GM18508 (cell line): ENCODE measurements around the gene BBOX1.
"Not testable (repeated sequence)": the region's sequence is repeated elsewhere in the genome, so short reads cannot be mapped to it uniquely, and the experiment has no call there.

Source experiments
- ATAC-seq: cut with Tn5 transposase; IDR thresholded peaks from one replicate; pipeline ENCODE4 v1.9.1; 2021; ENCODE audit warnings: moderate number of reproducible peaks; ENCODE audit not compliant: insufficient read depth, unreplicated experiment

Gene BBOX1, protein sequence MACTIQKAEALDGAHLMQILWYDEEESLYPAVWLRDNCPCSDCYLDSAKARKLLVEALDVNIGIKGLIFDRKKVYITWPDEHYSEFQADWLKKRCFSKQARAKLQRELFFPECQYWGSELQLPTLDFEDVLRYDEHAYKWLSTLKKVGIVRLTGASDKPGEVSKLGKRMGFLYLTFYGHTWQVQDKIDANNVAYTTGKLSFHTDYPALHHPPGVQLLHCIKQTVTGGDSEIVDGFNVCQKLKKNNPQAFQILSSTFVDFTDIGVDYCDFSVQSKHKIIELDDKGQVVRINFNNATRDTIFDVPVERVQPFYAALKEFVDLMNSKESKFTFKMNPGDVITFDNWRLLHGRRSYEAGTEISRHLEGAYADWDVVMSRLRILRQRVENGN

DNA sequence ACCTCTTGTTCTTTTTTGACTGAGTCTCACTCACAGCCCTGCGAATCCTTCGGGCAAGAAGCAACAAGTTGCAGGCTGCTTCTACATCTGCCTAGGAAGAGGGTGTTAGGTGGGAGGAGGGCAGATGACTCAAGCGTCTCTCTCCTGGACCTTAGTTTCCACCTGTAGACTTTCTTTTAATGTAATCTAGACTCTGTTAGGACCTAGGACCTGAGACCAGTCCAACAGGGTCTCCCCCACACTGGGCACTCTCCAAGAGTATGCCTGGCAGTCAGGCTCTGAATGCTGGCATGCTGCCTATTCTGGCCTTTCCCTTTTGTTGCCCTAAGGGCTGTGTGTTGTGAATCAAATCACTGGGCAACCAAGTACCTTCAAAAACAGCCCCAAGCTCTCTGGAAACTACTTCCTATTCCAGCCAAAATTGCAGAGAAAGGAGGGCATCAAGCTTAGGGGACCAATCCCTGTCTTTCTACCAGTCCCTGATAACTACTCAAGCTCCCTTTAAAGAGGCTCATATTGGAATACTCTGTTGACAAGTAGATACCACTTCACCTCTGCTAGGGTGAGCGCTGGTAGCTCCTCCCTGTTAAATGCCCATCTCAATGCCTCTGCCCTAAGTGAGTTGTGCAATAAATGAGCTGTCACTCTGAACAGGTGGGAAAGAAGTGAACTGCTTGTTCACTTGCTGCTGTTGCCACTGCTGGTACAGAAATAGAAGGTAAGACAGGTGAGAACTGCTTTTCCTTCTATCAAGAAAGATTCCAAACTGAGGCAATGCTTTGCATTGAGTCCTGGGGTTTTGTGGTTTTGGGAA lies at the start of gene BBOX1:
TSS of gene BBOX1 (plus strand) at position 514 of the 814 bp plus-strand sequence. CDS start 14,616 bp downstream, outside the sequence.
- ATAC-seq = no peak

DNA sequence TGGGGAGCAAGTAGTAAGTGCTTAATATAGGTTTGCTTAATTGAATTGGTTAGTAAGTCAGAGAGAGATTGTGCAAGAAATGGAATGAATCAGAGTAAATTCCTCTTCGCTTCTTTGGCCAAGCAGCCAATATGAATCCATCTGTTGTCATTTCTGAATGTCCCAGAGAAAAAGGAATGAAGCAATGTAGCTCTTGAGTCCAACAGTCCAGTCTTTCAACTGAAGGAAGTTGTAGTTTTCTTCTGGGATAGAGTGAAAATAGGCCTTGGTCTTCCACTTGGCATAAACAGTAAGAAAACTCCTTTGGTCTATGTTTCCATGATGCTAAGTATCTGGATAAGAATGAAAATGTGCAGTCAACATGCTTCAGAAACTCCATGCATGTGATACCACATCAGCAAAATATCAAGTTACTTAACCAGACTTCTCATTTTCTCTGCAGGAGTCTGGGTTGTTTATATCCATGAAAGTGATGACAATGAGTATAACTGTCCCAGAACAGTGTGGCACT lies 48.5 kb upstream of the BBOX1 start:
- ATAC-seq = no peak

DNA sequence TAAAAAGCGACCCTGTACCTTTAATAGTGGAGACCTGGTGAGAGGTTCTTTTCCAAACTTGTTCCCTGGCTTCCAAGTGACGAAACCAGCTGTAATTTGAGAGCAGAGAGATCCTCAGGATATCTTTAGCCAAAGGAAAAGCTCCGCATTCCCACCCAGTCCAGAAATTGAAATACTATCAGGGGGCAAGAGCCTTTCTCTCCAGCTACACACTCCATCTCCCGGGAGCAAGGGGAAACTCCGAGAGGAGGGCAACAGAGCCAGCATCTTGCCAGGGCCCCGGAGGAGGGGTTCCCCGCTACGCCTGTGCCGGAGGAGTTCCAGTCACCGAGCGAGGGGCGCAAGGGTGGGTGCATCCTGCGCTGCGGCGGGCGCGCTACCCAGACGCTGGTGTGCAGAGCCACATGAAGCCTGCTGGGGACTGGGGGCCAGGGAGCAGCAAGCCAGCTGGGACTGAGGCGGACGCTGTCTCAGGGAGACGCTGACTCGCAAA lies 46.6 kb upstream of the BBOX1 start, which contains the start of gene FIBIN:
TSS of gene FIBIN (plus strand) at position 148 of the 493 bp plus-strand sequence. CDS start 415 bp downstream, outside the sequence.
- no peak for ATAC-seq

DNA sequence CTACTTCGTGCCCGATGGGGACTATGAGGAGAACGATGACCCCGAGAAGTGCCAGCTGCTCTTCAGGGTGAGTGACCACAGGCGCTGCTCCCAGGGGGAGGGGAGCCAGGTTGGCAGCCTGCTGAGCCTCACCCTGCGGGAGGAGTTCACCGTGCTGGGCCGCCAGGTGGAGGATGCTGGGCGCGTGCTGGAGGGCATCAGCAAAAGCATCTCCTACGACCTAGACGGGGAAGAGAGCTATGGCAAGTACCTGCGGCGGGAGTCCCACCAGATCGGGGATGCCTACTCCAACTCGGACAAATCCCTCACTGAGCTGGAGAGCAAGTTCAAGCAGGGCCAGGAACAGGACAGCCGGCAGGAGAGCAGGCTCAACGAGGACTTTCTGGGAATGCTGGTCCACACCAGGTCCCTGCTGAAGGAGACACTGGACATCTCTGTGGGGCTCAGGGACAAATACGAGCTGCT lies 46.0 kb upstream of the BBOX1 start:
- ATAC-seq = no peak

DNA sequence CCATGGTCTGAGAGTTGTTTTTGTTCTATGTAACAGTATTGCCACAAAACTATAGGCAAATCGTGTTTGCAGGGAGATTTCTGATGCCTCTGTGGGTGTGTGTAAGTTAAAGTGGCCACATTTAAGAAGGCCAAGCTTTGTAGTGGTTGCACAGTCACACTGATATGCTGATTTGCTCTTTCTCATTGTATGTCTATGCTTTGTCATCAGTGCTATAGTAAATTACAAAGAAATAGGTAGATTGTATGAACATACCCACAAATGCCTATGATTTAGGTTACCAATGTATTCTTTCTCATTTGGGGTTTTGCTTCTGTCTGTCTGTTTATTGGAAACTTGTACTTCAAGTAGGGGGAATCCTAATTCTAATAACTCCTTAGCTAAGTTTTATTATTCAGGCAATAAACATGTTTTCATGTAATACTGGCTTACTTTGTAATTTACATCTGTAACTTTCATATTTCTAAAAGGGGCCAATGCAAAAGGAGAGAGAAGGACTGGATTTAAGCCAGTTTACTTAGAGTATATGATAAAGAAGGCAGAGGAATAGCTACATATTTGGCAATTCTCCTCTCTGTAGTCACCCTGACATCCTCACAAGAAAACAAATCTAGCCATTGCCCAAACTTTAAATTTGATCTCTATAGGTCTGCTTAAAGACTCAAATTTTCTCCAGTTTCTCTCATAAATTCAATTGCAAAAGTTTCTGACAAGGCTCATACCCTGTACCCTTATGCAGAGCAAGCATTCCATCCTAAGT lies 44.7 kb upstream of the BBOX1 start:
- ATAC-seq = no peak

DNA sequence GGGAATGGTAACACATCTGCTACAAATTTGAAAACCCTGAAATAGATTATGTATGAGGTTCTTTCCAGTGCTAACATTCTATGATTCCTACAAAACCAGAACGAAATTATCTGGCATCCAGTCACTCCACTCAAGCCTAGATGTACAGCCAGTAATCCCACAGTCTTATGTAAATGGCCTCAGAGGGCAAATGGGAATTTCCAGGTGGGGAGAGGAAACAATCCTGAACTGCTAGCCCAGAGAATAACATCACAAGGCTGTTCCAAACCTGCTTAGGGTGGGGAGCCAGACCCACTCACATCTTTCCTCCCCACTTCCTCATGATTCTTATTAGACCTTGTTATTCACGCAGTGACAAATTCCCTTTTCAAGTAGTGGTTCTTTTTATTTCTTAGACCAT lies 43.2 kb upstream of the BBOX1 start:
- no peak for ATAC-seq

DNA sequence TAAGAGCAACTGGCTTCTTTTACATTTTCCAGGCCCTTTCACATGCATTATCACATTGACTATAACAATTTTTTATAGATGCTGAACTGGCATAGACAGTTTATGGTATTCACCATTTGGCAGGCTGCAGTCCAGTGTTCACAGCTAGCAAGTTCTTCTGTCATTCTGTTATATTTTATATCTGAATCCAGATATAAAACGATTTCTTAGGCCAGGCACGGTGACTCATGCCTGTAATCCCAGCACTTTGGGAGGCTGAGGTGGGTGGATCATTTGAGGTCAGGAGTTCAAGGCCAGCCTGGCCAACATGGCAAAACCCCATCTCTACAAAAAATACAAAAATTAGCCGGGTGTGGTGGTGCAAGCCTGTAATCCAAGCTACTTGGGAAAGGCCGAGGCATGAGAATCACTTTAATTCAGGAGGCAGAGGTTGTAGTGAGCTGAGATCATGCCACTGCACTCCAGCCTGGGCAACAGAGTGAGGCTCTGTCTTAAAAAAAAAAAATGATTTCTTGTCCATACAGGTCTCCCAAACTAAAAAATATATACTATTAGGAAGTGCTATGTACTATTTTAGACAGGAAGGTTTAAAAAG lies 39.4 kb upstream of the BBOX1 start:
- not testable (repeated sequence) for ATAC-seq

DNA sequence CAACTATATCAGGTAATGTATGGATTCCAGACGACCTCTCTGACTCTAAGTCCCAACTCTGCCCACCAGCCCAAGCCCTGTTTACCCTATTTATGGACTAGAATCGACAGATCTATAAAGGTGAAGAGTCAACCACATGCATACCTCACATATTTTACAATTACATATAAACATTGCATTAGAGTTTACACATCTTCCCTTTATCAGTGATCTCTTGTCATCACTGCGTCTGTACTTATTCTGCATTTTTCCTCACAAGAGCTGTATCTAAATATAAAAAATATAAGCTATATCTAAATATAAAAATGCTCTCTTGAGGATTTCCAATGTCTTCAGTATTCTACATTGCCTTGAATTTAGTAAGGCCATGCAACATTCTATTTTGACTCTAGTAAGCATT lies 38.2 kb upstream of the BBOX1 start:
- ATAC-seq = no peak

DNA sequence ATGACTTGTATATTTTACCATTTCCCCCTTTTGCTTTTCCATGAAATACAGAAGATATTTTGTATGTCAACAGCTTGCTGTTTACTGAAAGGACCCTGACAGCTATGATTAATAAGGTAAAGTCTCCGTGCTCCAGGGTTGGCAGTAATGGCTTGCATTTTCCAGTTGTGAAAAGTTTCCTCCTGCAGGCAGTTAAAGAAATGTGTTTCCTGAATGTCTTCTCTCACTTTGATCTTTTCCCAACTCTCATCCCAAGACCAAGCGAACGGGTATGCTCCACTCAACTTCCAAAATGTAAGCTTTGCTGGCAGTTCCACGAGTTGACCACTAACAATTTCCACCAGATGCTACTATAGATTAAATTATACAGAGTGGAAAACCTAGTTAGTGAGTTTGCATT lies 37.8 kb upstream of the BBOX1 start:
- no peak for ATAC-seq

DNA sequence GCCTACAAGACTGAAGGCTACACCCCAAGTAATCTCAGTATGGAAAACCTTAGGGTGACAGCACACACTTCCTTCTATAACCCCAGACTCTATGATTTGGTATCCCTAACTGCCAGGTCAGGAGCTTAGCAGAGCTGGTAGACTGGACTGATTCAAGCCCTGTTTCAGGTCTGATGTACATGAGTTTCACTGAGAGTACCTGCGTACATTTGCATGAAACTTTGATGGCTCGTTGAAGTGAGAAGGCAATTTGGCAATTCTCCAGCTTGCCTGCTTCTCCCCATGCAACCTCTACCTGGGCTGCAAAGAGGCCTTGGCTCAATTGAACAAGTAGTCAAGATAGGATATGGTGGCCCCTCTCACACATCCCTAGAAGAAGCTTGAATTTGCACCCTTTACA lies 36.5 kb upstream of the BBOX1 start:
- ATAC-seq = no peak

DNA sequence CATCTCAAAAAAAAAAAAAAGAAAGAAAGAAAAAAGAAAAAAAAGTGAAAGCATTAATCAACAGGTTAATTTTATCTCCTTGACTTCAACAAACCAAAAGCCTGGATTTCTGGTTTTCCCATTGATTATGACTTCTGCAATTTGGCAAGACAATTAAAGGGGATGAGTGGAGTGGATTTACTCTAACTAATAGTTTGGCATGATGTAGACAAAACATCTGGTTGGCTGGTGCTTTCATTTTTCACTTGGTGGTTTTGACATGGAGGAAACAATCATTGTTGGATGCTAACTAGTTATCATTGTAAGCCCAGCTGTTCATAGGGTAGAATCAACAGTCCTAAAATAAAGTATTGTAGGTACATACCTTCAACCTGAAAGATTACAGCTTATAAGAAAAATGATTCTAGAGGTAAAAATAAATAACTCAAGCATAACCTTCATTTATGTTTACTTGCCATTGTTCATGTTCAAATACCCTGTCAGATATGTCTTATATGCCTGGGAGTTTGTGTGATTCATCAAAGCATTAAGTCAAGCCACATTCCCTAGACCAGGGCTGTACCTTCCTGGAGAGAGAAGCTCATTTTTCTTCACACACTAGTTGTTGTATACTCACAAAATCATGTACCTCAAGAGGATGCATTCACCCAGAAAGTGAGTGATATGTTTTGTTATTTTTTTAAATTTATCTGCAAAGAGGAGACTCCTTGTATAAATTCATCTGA lies 31.6 kb upstream of the BBOX1 start:
- no peak for ATAC-seq

DNA sequence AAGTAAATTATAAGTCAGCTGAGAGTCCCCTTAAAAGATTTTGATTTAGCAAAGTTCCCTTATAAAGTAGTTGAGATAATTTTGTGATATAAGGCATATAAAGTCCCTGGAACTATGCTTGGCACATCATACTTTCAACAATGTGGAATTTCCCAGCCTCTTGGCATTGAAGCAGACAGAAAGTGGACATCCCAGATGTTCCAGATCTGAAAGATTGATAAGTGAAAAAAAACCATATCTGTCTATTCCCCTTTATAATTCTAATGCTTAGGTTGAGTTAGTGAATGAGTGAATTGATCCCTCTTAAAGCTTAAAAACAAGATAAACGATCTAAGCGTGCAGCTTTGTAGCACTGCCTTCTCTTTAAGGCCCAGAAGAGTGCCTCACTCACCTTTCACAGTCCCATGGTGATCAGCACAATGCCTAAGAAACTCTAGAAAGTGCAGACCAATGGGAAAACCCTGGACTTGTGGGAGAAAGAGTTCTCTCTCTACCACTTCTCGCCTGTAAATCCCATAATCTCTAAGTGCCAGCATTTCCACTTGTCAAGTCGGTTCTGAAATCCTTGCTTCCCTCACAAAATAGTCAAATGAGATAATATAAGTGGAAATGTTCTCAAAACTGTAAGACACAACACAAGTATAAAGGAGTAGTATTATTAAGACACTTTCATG lies 28.9 kb upstream of the BBOX1 start:
- no peak for ATAC-seq

DNA sequence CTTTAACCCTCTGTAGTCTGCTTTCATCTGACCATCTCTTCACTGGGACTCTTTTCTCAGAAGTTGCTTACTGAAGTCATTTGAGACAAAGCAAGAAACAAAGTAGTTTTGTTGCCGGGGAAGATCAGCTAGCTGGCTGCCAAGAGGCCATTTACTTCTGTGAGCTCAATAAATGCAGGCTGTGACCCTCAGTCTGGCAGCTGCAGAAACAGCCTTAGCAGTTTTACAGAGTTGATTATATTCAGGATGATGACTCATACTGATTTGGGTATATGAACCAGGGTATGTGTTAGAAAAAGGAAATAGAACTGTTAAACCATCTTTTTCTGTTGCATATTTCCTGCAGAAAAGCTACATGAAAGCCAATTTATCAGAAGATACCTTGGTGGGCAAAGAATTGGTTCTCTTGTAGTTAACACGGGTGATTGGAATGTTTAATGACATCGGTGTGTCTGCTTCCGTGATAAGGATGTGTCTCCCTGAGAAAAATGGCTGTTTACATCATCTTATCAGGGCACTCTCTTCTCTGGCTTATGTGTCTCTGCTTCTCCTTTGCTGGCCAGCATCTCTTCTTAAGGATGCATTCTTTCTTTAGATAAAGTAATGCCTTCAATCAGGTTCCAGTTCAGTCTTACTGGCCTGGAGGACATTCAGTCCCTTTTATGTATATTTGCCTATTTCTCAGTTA lies 28.2 kb upstream of the BBOX1 start:
- no peak for ATAC-seq

DNA sequence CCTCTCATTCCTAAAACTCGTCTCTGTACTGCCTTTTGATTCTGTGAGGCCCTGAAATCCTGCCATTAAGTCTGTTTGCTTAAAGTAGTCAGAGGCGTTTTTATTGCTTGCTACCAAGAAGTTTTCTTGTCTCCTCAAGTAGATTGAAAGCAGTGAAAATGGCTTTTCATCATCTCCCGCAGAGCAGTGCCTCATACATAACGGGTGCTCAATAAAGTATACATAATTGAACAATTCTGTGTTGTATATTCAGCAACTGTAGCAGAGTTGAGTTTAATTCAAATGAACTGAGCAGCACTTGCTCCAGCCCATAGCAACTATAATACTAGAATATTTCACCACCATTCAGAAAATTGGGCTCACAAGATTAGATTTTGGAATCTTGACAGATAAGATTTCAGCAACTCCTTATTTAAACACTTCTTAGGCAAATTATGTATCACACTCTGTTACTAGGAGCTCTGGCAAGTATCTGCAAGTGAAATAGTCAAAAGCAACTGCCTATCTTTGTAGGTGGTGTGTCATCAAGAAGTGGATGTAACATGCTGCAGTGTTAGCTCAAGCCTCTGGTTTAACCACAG lies 26.7 kb upstream of the BBOX1 start:
- ATAC-seq = no peak

DNA sequence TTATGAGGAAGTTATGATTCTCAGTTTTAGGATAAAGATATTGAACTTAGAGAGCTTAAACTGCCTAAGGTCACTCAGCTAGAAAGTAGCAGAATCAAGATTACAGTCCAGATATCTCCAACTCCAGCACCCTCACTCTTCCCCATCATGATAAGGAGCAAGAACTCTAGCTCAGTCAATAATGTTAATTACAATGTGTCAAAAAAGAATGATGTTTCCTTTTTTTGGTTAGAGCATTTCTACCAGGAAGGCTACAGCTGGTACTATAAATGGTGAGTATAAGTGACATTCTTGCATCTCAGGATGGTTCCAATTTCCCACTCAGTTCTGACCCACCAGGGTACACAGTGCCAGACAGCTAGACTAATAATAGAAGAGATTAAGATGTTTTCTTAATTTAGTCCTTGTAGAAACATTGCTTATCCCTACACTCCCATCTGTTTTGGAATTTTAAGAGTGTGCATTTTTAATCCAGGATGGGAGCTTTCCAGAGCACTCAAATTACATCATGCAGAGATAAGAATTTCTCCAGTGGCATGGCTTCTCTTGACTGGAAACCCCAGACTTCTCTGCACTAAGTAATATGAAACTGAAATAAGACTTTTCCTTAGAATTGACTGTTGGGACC lies 21.6 kb upstream of the BBOX1 start:
- ATAC-seq = no peak

DNA sequence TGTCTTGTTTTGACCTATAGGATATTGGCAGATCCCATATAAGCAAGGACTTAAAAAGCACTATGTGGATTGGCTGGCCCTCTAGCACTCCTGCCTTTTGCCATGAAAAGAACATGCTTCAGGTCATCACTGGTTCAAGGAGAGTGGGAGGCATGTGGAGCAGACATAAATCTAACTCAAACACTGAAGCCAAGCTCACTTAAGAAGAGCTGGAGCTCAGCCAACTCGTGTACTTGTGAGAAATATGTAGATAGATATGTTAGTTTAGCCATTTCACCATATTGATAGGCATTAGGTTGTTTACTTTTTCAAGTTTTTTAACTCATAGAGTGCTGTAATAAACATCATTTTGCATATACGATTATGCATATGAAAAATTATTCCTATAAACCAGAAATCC lies 19.9 kb upstream of the BBOX1 start:
- no peak for ATAC-seq

DNA sequence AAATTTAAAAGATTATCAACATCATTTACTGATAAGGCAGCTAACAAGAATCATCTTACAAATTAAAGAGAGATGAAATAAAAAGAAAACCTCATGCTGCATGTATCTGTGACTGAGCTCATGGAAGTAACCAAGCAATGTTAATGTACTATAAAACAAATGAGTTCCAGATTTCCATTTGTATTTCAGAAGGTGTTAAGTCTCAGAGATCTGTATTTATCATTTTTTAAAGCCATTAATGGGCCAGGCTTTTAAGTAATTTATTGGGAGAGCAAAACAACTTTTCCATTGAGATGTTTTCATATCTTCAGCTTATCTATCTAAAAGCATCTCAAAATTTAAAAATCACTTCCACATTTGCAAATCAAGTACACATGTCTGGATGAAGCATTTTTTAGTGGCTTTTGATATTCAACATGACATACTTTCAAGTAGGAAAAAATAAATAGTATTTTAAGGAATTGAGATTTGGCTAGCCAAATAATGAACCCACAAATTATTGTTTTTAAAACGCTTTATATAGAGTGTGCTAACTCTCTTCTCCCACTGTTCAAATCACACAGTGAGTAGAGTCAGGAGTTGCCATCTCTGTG lies 17.9 kb upstream of the BBOX1 start:
- no peak for ATAC-seq
